ENCODE data around the gene KCNIP4. TPM values are rescaled to one million over a fixed set of nuclear protein-coding genes. Genes with fewer than 3 reads are reported as not detected.

The KCNIP4 gene
- total RNA-seq, 1 donor from 2014 or later = not detected

DNA sequence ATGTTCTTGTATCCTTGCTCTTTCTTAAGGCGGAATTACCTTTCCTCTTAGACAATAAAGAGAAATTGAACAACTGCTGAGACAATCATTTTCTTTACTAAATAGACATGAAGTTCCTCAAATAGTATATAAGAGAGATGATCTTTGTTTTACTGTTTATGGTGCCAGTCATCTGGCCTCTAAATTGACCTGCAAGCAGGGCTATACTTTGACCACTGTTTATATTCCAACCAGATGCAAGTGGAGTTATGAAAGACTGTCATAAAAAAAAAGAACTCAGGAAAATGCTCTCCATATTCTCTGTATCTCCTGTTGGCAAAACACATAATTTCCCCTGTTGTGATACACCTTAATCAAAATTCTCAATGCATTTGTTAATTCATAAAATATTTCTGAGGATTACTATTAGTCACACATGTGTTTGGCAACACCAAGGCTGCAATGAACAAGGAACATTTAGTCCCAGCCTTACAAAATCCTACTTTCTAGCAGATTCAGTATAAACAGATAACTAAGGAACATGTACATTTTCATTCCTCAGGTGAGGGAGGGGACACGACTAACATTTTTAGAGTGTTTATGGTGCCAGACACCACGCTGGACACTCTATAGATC is 562.3 kb downstream of the KCNIP4 start:
- no peaks in the 10 kb centered on the region for H3K9me3 ChIP-seq
- no peak for TF ChIP-seq CTCF (IDR thresholded peaks at IDR 0.05)
- H3K27me3 ChIP-seq (ENCODE audit: low read depth) = no peaks in the 10 kb centered on the region
- ATAC-seq (no peak), DNase-seq (no peak)
- no peak overlapping the region for H3K27ac ChIP-seq
- H3K4me1 ChIP-seq = no peaks in the 10 kb centered on the region
- H3K4me3 ChIP-seq = no peak overlapping the region
- intact Hi-C loops (cut with DNase I) = no loop called here
- H3K36me3 ChIP-seq = no peaks in the 10 kb centered on the region

GRCh38 chr4:21385706-21386105 is 562.9 kb downstream of the KCNIP4 start:
- no peak overlapping the region for H3K4me3 ChIP-seq
- no peak for ATAC-seq

DNA sequence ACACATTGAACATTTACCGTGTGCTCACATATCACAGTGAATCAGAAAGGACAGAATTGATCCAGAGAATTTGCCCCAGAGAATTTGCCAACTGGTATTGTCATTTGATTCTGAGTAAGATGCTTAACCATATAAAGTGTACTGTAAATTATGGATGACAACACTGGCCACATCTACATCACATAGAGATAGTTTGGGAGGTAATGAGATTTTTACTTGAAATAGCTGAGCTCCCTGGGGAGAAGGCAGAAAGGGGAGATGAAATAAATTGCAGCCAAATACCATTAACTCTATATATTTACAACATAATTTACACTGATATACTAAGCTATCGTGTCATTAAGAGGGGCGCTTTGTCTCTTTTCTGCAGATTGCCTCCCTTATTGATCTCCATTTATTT is 564.0 kb downstream of the KCNIP4 start:
- Histone ChIP-seq H3K27me3 (ENCODE audit: low read depth) (no peaks in the 10 kb centered on the region), H3K9me3 (no peaks in the 10 kb centered on the region), H3K4me1 (no peaks in the 10 kb centered on the region), H3K36me3 (no peaks in the 10 kb centered on the region), H3K27ac (no peak overlapping the region), H3K4me3 (no peak overlapping the region)
- no peak for DNase-seq
- intact Hi-C loops (cut with DNase I) = no loop called here
- ATAC-seq = no peak
- TF ChIP-seq CTCF (IDR thresholded peaks at IDR 0.05) = no peak

More at GRCh38 chr4:21385706-21386105, 562.9 kb downstream of the KCNIP4 start:
- no peaks in the 10 kb centered on the region for H3K9me3 ChIP-seq
- intact Hi-C loops (cut with DNase I) = no loop called here
- no peak for DNase-seq
- no peak for TF ChIP-seq CTCF (IDR thresholded peaks at IDR 0.05)
- no peaks in the 10 kb centered on the region for H3K4me1 ChIP-seq
- H3K27ac ChIP-seq = no peak overlapping the region
- H3K27me3 ChIP-seq (ENCODE audit: low read depth) = no peaks in the 10 kb centered on the region
- no peaks in the 10 kb centered on the region for H3K36me3 ChIP-seq

DNA sequence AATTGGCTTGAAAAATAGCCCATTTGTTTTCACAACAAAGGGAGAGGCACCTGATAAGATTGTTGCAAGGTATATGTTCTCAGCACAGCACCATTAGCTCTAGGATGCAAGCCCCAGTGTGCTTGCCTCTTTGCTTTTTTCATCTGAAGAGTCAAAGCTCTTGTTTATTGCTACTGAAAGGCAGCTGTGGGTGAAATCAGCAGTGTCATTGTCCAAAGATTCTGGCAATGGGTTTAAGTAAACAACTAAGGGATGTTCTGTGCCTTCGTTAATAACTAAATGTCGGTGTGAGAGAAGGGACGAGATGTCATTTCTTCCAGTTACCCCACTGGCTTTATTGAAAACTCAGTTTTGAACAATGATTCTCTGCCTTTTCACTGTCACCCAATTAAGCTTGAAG is 567.7 kb downstream of the KCNIP4 start:
- H3K36me3 ChIP-seq = no peaks in the 10 kb centered on the region

DNA sequence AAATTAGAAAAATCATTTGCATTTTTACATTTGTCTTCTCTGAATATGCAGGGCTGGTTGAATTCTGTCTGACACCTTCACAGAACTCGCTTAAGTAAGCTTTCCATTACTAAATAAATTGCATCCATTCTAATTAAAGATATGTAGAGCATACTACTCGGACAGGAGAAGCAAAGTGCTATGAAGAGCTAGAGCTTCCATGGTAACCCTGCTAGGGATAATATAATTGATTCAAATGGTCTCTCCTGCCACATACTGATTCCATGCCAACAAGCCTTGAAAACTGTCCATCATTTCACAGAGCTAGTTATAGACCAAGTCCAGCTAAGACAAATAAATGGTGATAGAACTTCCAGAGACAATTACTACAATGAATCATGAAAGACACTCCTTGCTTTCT is 571.5 kb downstream of the KCNIP4 start:
- no peak for DNase-seq
- Histone ChIP-seq H3K27me3 (ENCODE audit: low read depth) (no peaks in the 10 kb centered on the region), H3K4me1 (no peaks in the 10 kb centered on the region), H3K4me3 (no peak overlapping the region), H3K36me3 (no peaks in the 10 kb centered on the region), H3K9me3 (no peaks in the 10 kb centered on the region), H3K27ac (no peak overlapping the region)
- no peak for TF ChIP-seq CTCF (IDR thresholded peaks at IDR 0.05)
- no peak for ATAC-seq
- intact Hi-C loops (cut with DNase I) = no loop called here

More for the DNA sequence above, 567.7 kb downstream of the KCNIP4 start:
- Histone ChIP-seq H3K27me3 (ENCODE audit: low read depth) (no peaks in the 10 kb centered on the region), H3K9me3 (no peaks in the 10 kb centered on the region), H3K27ac (no peak overlapping the region), H3K4me3 (no peak overlapping the region), H3K4me1 (no peaks in the 10 kb centered on the region)
- no peak for TF ChIP-seq CTCF (IDR thresholded peaks at IDR 0.05)
- ATAC-seq (no peak), DNase-seq (no peak)
- intact Hi-C loops (cut with DNase I) = no loop called here

All from lower lobe of right lung (tissue), 2 donors.